GM12874 (cell line): ENCODE results near the gene TUT1.

Source experiments
- CTCF ChIP-seq: IDR thresholded peaks from 2 replicates; pipeline ENCODE4 v1.5.1; 2011; ENCODE audit warnings: low read depth, mild to moderate bottlenecking, control low read depth, low read length, moderate library complexity; ENCODE audit not compliant: insufficient read depth

The TUT1 gene

GRCh38 chr11:62539238-62539925 is 51.9 kb downstream of the TUT1 start:
- TF ChIP-seq CTCF, result no peak

GRCh38 chr11:62538470-62539237 is 52.7 kb downstream of the TUT1 start:
- TF ChIP-seq CTCF, result no peak

GRCh38 chr11:62536301-62536957 is 54.9 kb downstream of the TUT1 start:
- TF ChIP-seq CTCF, result no peak

GRCh38 chr11:62535802-62536201 is 55.5 kb downstream of the TUT1 start:
- no peak for TF ChIP-seq CTCF

GRCh38 chr11:62534779-62535545 is 56.4 kb downstream of the TUT1 start:
- no peak for TF ChIP-seq CTCF

- no peak for TF ChIP-seq CTCF
Observed at GRCh38 chr11:62532096-62532495, 59.2 kb downstream of the TUT1 start.
